Measurements from ENCODE around the gene HSPA6.
"Not testable (repeated sequence)": the region's sequence is repeated elsewhere in the genome, so short reads cannot be mapped to it uniquely, and the experiment has no call there.

HSPA6 gene

DNA sequence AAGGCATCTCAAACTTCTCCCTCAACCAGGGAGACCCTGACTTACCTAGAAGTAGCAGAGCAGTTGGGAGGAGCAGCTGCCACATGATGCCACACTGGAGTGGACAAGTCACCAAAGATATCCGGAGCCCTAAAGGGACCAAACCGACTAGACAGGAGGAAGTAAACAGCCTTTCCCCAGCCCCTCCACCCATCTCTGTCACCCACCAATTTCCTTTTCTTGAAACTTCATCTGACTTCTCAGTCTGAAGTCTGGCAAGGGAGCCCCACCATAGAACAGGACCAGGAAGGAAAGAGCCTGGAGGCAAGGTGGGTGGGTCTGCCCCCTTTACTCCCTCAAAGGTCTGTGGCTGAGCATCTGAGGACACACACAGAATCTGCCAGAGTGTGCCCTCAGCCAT, 25.3 kb downstream of the HSPA6 start, which contains the start of gene FCGR3A:
TSS of gene FCGR3A (minus strand) at position 167 of the 400 bp plus-strand sequence. CDS start at position 85, 82 bp downstream.
- H3K27ac ChIP-seq (ENCODE audit: low read length): no peak within 1 kb of the TSS
- no peak within 1 kb of the TSS for H3K9ac ChIP-seq (ENCODE audit: low read length)
- H3K79me2 ChIP-seq (ENCODE audit: low read length): no peaks in the 10 kb centered on the region
- TF ChIP-seq, protein P1, sequence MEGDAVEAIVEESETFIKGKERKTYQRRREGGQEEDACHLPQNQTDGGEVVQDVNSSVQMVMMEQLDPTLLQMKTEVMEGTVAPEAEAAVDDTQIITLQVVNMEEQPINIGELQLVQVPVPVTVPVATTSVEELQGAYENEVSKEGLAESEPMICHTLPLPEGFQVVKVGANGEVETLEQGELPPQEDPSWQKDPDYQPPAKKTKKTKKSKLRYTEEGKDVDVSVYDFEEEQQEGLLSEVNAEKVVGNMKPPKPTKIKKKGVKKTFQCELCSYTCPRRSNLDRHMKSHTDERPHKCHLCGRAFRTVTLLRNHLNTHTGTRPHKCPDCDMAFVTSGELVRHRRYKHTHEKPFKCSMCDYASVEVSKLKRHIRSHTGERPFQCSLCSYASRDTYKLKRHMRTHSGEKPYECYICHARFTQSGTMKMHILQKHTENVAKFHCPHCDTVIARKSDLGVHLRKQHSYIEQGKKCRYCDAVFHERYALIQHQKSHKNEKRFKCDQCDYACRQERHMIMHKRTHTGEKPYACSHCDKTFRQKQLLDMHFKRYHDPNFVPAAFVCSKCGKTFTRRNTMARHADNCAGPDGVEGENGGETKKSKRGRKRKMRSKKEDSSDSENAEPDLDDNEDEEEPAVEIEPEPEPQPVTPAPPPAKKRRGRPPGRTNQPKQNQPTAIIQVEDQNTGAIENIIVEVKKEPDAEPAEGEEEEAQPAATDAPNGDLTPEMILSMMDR (IDR thresholded peaks at IDR 0.05; ENCODE audit: low read depth, low read length): no peak
- TF ChIP-seq EZH2phosphoT487 (IDR thresholded peaks at IDR 0.05; ENCODE audit: low read depth): no peak
- no peaks in the 10 kb centered on the region for H3K27me3 ChIP-seq (ENCODE audit: low read depth, low read length)
- peaks cover under 1% of the 10 kb centered on the region; the same call in 1 of the 2 replicates for H3K4me1 ChIP-seq (ENCODE audit: low read length)
- H3K4me2 ChIP-seq (ENCODE audit: low read length): no peak within 1 kb of the TSS
- no peak within 1 kb of the TSS for H2AFZ ChIP-seq (ENCODE audit: low read depth, low read length)
- no peaks in the 10 kb centered on the region for H4K20me1 ChIP-seq (ENCODE audit: insufficient read depth, low read length)
- no peak within 1 kb of the TSS for H3K4me3 ChIP-seq (ENCODE audit: low read length)
- no peaks in the 10 kb centered on the region for H3K36me3 ChIP-seq (replicated peaks; ENCODE audit: low read depth, low read length)
- H3K9me3 ChIP-seq (ENCODE audit: insufficient read depth, low read length): no peaks in the 10 kb centered on the region

- not testable (repeated sequence) for H3K9ac ChIP-seq (ENCODE audit: low read length); H3K36me3 ChIP-seq (replicated peaks; ENCODE audit: low read depth, low read length); H4K20me1 ChIP-seq (ENCODE audit: insufficient read depth, low read length); H3K27me3 ChIP-seq (ENCODE audit: low read depth, low read length); H3K4me2 ChIP-seq (ENCODE audit: low read length); H3K4me1 ChIP-seq (ENCODE audit: low read length); H3K79me2 ChIP-seq (ENCODE audit: low read length); H3K4me3 ChIP-seq (ENCODE audit: low read length); H3K9me3 ChIP-seq (ENCODE audit: insufficient read depth, low read length); H3K27ac ChIP-seq (ENCODE audit: low read length); H2AFZ ChIP-seq (ENCODE audit: low read depth, low read length)
These were observed 26.6 kb downstream of the HSPA6 start for GRCh38 chr1:161550942-161551341.

DNA sequence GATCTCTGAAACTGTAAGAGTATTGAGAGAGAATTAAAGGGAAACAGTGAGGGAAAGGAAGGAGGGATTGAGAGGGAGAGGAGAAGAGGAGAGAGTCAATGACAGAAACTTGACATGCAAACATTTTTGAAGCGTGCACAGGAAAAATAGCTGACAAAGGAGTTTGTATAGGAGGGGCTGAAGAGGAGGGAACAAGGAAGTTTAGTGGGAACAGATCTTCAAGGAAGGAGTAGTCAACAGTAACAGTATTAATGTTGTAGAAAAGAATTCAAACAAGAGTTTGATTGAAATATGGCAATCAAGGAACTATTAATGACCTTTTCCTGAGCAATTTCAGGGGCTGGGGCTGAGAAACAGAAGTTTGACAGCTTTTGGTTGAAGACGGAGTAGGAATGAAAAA, 29.3 kb downstream of the HSPA6 start:
- H4K20me1 ChIP-seq (ENCODE audit: insufficient read depth, low read length); H3K4me3 ChIP-seq (ENCODE audit: low read length); H2AFZ ChIP-seq (ENCODE audit: low read depth, low read length); H3K9ac ChIP-seq (ENCODE audit: low read length); H3K27me3 ChIP-seq (ENCODE audit: low read depth, low read length); H3K4me1 ChIP-seq (ENCODE audit: low read length); H3K27ac ChIP-seq (ENCODE audit: low read length); H3K9me3 ChIP-seq (ENCODE audit: insufficient read depth, low read length); H3K36me3 ChIP-seq (replicated peaks; ENCODE audit: low read depth, low read length); H3K79me2 ChIP-seq (ENCODE audit: low read length); H3K4me2 ChIP-seq (ENCODE audit: low read length): not testable (repeated sequence)

- not testable (repeated sequence) for H3K4me2 ChIP-seq (ENCODE audit: low read length); H4K20me1 ChIP-seq (ENCODE audit: insufficient read depth, low read length); H3K27ac ChIP-seq (ENCODE audit: low read length)
These were observed 30.0 kb downstream of the HSPA6 start for GRCh38 chr1:161554340-161554739.

GRCh38 chr1:161554815-161555417, 30.6 kb downstream of the HSPA6 start:
- H3K79me2 ChIP-seq (ENCODE audit: low read length); H3K27ac ChIP-seq (ENCODE audit: low read length); H3K27me3 ChIP-seq (ENCODE audit: low read depth, low read length); H4K20me1 ChIP-seq (ENCODE audit: insufficient read depth, low read length); H3K9me3 ChIP-seq (ENCODE audit: insufficient read depth, low read length); H3K4me1 ChIP-seq (ENCODE audit: low read length); H2AFZ ChIP-seq (ENCODE audit: low read depth, low read length); H3K9ac ChIP-seq (ENCODE audit: low read length); H3K4me3 ChIP-seq (ENCODE audit: low read length); H3K36me3 ChIP-seq (replicated peaks; ENCODE audit: low read depth, low read length); H3K4me2 ChIP-seq (ENCODE audit: low read length): not testable (repeated sequence)

More at GRCh38 chr1:161554340-161554739, 30.0 kb downstream of the HSPA6 start:
- not testable (repeated sequence) for H3K4me1 ChIP-seq (ENCODE audit: low read length); H3K9ac ChIP-seq (ENCODE audit: low read length); H3K9me3 ChIP-seq (ENCODE audit: insufficient read depth, low read length); H3K36me3 ChIP-seq (replicated peaks; ENCODE audit: low read depth, low read length); H3K4me3 ChIP-seq (ENCODE audit: low read length); H2AFZ ChIP-seq (ENCODE audit: low read depth, low read length); H3K27me3 ChIP-seq (ENCODE audit: low read depth, low read length); H3K79me2 ChIP-seq (ENCODE audit: low read length)

GRCh38 chr1:161556143-161556542, 31.8 kb downstream of the HSPA6 start:
- not testable (repeated sequence) for H3K4me2 ChIP-seq (ENCODE audit: low read length); H3K79me2 ChIP-seq (ENCODE audit: low read length); H3K9ac ChIP-seq (ENCODE audit: low read length); H3K4me3 ChIP-seq (ENCODE audit: low read length); H2AFZ ChIP-seq (ENCODE audit: low read depth, low read length); H3K27ac ChIP-seq (ENCODE audit: low read length); H3K9me3 ChIP-seq (ENCODE audit: insufficient read depth, low read length); H3K27me3 ChIP-seq (ENCODE audit: low read depth, low read length); H4K20me1 ChIP-seq (ENCODE audit: insufficient read depth, low read length); H3K36me3 ChIP-seq (replicated peaks; ENCODE audit: low read depth, low read length)
- H3K4me1 ChIP-seq (ENCODE audit: low read length): peaks cover 11% of the 10 kb centered on the region

DNA sequence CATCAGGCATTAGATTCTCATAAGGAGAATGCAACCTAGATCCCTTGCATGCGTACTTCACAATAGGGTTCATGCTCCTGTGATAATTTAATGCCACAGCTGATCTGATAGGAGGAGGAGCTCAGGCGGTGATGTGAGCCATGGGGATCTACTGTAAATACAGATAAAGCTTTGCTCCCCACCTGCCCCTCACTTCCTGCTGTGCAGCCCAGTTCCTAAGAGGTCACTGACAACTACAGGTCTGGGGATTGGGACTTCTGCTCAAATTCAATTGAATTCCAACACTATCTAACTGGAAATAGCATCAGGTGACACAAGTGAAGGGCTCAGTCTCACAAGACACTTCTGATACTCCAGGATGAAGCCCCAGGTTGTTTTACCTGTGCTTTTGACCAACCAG, 32.6 kb downstream of the HSPA6 start:
- not testable (repeated sequence) for H3K9me3 ChIP-seq (ENCODE audit: insufficient read depth, low read length); H3K27ac ChIP-seq (ENCODE audit: low read length); H3K27me3 ChIP-seq (ENCODE audit: low read depth, low read length); H3K36me3 ChIP-seq (replicated peaks; ENCODE audit: low read depth, low read length); H4K20me1 ChIP-seq (ENCODE audit: insufficient read depth, low read length); H3K4me3 ChIP-seq (ENCODE audit: low read length); H3K9ac ChIP-seq (ENCODE audit: low read length); H2AFZ ChIP-seq (ENCODE audit: low read depth, low read length); H3K4me2 ChIP-seq (ENCODE audit: low read length); H3K79me2 ChIP-seq (ENCODE audit: low read length)
- peaks cover 18% of the 10 kb centered on the region for H3K4me1 ChIP-seq (ENCODE audit: low read length)

DNA sequence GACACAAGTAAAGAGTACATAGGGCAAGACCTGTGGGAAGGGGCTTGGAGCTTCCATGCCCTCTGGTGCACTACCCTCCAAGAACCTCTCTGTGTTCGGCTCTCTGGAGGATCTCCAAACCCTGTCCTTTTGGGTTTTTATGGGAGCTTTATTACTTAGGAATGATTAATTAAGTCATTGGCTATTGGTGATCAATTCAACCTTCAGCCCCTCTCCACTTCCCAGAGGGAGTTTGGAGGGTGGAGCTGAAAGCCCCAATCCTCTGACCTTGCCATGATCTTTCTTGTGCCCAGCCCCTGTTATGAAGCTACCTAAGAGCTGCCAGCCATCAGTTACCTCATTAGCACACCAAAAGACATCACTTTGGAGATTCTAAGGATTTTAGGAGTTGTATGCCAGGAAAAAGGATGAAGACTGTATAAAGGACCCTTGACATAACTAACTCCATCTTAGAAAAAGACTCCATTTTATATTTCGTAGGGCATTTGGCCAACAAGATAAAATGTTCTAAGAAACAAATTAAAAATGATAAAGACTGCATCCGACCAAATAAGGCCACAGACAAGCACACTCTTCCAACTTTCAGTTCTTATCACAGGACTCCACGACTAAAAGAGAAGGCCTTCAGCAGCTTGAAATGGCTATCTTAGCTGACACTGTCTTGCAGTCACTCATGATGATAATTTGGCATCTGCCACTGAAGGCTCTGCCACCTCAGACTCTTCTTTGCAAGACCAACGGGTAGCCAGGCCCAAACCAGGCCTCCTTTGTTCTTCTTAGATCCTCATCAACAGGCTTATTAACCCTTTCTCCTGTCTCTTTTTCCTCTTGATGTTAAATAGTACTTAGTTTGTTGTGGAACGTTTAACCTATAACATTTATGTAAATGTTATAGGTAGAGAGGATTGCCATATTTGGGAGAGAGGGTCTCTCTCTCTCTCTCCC, 33.4 kb downstream of the HSPA6 start:
- H4K20me1 ChIP-seq (ENCODE audit: insufficient read depth, low read length); H3K4me3 ChIP-seq (ENCODE audit: low read length); H3K4me2 ChIP-seq (ENCODE audit: low read length); H3K27me3 ChIP-seq (ENCODE audit: low read depth, low read length); H3K79me2 ChIP-seq (ENCODE audit: low read length); H3K9me3 ChIP-seq (ENCODE audit: insufficient read depth, low read length); H3K27ac ChIP-seq (ENCODE audit: low read length); H3K9ac ChIP-seq (ENCODE audit: low read length); H3K36me3 ChIP-seq (replicated peaks; ENCODE audit: low read depth, low read length): not testable (repeated sequence)
- Histone ChIP-seq H2AFZ (ENCODE audit: low read depth, low read length) (0 out of 2 replicates have a peak overlapping the region, but pooled peaks have one; percentile 15), H3K4me1 (ENCODE audit: low read length) (peaks cover 18% of the 10 kb centered on the region)
